ENCODE results near the gene MTCL1. TPM values are rescaled to one million over a fixed set of nuclear protein-coding genes. Genes with fewer than 3 reads are reported as not detected.

Gene MTCL1
- total RNA-seq, 6 experiments from 2014 or later, result 1.4 to 7.4 (median 3.6) TPM

GRCh38 chr18:8750954-8751415, 45.6 kb downstream of the MTCL1 start:
- no peak for DNase-seq
- no peak for ATAC-seq
- H3K27me3 ChIP-seq, result no peaks in the 10 kb centered on the region
- TF ChIP-seq CTCF (IDR thresholded peaks at IDR 0.05) (no peak), POLR2A (IDR thresholded peaks at IDR 0.05) (no peak)
- no peaks in the 10 kb centered on the region for H3K36me3 ChIP-seq
- H3K9me3 ChIP-seq, result no peaks in the 10 kb centered on the region
- 79% methylated on average over 6 of the region's 8 CpGs for whole genome bisulfite sequencing (ENCODE audit: insufficient coverage, low coverage, low lambda C conversion rate, missing lambda C conversion rate)
- no peak overlapping the region for H3K4me3 ChIP-seq
- H3K27ac ChIP-seq, result no peak overlapping the region
- intact Hi-C loops (cut with DNase I), result no loop called here
- H3K4me1 ChIP-seq, result no peaks in the 10 kb centered on the region

GRCh38 chr18:8751692-8752091, 46.3 kb downstream of the MTCL1 start:
- no peak for DNase-seq
- H3K4me3 ChIP-seq, result no peak overlapping the region
- H3K27ac ChIP-seq, result no peak overlapping the region
- H3K27me3 ChIP-seq, result no peaks in the 10 kb centered on the region
- 95% methylated on average over 5 of the region's 9 CpGs for WGBS (ENCODE audit: insufficient coverage, low coverage, low lambda C conversion rate, missing lambda C conversion rate)
- no peaks in the 10 kb centered on the region for H3K4me1 ChIP-seq
- TF ChIP-seq CTCF (IDR thresholded peaks at IDR 0.05) (no peak), POLR2A (IDR thresholded peaks at IDR 0.05) (no peak)
- intact Hi-C loops (cut with DNase I), result no loop called here
- no peaks in the 10 kb centered on the region for H3K9me3 ChIP-seq
- H3K36me3 ChIP-seq, result no peaks in the 10 kb centered on the region
- ATAC-seq, result no peak

- Histone ChIP-seq H3K4me1 (no peaks in the 10 kb centered on the region), H3K27me3 (no peaks in the 10 kb centered on the region), H3K27ac (no peak overlapping the region), H3K9me3 (no peaks in the 10 kb centered on the region), H3K36me3 (no peaks in the 10 kb centered on the region), H3K4me3 (no peak overlapping the region)
- DNase-seq (no peak), ATAC-seq (no peak)
- intact Hi-C loops (cut with DNase I), result no loop called here
- WGBS (ENCODE audit: insufficient coverage, low coverage, low lambda C conversion rate, missing lambda C conversion rate), result 26% methylated on average over 1 of the region's 1 CpG
- no peak for TF ChIP-seq CTCF (IDR thresholded peaks at IDR 0.05)
- no peak for TF ChIP-seq POLR2A (IDR thresholded peaks at IDR 0.05)
These were observed 47.0 kb downstream of the MTCL1 start for GRCh38 chr18:8752329-8752728.

GRCh38 chr18:8754995-8755960, 49.9 kb downstream of the MTCL1 start:
- Histone ChIP-seq H3K9me3 (no peaks in the 10 kb centered on the region), H3K27ac (no peak overlapping the region), H3K4me1 (no peaks in the 10 kb centered on the region), H3K36me3 (no peaks in the 10 kb centered on the region), H3K27me3 (no peaks in the 10 kb centered on the region), H3K4me3 (no peak overlapping the region)
- intact Hi-C loops (cut with DNase I), result no loop called here
- DNase-seq (no peak), ATAC-seq (peak in 1 of 4 donors; percentile 34)
- 74% methylated on average over 10 of the region's 20 CpGs for WGBS (ENCODE audit: insufficient coverage, low coverage, low lambda C conversion rate, missing lambda C conversion rate)
- TF ChIP-seq CTCF (IDR thresholded peaks at IDR 0.05) (no peak), POLR2A (IDR thresholded peaks at IDR 0.05) (no peak)

Data from right lobe of liver (tissue), 6 donors.